RKO (cell line): Measurements from ENCODE around the gene CSF3.

Experiments used
- DNase-seq: peaks from one replicate; pipeline ENCODE4 v3.0.0-alpha.2; 2016; ENCODE audit warnings: low spot score

CSF3 gene, protein sequence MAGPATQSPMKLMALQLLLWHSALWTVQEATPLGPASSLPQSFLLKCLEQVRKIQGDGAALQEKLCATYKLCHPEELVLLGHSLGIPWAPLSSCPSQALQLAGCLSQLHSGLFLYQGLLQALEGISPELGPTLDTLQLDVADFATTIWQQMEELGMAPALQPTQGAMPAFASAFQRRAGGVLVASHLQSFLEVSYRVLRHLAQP

DNA sequence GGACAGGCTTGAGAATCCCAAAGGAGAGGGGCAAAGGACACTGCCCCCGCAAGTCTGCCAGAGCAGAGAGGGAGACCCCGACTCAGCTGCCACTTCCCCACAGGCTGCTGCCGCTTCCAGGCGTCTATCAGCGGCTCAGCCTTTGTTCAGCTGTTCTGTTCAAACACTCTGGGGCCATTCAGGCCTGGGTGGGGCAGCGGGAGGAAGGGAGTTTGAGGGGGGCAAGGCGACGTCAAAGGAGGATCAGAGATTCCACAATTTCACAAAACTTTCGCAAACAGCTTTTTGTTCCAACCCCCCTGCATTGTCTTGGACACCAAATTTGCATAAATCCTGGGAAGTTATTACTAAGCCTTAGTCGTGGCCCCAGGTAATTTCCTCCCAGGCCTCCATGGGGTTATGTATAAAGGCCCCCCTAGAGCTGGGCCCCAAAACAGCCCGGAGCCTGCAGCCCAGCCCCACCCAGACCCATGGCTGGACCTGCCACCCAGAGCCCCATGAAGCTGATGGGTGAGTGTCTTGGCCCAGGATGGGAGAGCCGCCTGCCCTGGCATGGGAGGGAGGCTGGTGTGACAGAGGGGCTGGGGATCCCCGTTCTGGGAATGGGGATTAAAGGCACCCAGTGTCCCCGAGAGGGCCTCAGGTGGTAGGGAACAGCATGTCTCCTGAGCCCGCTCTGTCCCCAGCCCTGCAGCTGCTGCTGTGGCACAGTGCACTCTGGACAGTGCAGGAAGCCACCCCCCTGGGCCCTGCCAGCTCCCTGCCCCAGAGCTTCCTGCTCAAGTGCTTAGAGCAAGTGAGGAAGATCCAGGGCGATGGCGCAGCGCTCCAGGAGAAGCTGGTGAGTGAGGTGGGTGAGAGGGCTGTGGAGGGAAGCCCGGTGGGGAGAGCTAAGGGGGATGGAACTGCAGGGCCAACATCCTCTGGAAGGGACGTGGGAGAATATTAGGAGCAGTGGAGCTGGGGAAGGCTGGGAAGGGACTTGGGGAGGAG lies at the start of gene CSF3:
TSS of gene CSF3 (plus strand) at position 436 of the 993 bp plus-strand sequence. CDS start at position 471, 35 bp downstream.
- no peak for DNase-seq

DNA sequence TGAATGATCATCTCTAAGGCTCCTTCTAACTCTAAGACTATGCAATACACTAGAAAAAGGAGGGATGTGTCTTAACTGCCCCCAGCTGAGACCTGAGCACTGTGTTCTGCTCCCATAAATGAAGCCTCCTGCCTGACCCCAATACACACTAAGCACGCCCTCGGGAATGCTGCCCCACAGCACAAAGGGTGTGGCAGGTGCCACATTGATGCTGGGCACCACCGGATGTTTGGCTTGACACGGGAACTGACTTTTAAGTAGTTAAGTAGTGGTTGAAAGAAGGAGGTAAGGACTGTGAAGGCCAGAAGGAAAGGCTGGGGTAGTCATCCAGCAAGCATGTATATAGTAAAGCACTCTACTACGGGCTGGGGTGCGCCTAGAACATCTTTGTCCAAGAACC lies 48.5 kb upstream of the CSF3 start:
- no peak for DNase-seq

DNA sequence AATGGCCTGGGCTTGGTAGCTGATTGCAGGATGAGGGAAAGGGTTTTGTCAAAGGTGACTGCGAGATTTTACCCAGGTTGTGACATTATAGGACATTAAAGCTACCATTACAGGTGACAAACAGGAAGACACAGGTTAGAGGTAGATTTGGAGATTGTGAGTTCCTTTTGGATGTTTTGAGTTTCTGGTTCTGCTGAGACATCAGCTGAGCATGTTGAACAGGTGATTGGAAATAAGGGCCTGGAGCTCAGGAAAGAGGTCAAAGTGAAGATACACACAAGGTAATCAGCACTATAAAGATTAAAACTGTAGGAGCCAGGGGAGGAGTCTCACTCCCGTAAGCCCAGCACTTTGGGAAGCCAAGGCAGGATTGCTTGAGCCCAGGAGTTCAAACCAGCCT lies 46.5 kb upstream of the CSF3 start:
- DNase-seq = no peak

DNA sequence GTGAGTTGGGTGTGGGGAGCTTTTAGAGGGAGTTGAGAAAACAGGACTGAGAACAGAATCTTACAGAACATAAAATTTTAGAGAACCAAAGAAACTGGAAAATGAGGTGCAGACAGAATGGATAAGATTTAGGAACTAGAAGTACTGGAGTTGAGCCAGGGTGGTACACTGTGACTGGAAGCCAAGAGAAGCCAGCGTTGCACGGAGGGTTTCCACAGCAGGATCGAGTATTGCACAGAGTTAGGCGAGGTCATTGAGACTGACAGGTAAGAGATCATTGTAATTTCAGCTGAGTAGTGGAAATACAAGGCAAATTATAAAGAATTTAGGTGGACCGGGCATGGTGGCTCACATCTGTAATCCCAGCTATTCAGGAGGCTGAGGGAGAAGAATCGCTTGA lies 45.9 kb upstream of the CSF3 start:
- DNase-seq = no peak

DNA sequence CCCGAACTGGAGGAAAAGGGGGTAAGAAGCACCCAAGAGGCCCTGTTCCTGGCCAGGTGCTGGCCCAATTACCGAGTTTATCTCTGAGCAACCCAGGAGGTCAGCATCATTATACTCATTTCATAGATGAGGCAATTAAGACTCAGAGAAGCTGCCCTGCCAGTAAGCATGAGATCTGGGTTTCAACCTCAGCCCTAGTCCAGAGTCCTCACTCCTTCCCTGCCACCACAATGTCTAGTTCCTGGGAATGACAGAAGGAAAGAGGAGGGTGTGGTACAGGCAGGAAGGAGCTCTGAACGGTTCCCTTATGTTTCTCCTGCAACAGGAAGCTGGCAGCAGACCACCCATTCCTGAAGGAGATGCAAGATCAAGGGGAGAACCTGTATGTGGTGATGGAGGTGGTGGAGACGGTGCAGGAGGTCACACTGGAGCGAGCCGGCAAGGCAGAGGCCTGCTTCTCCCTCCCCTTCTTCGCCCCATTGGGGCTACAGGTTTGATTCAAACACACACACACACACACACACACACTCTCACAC lies 45.0 kb upstream of the CSF3 start:
- DNase-seq = no peak

DNA sequence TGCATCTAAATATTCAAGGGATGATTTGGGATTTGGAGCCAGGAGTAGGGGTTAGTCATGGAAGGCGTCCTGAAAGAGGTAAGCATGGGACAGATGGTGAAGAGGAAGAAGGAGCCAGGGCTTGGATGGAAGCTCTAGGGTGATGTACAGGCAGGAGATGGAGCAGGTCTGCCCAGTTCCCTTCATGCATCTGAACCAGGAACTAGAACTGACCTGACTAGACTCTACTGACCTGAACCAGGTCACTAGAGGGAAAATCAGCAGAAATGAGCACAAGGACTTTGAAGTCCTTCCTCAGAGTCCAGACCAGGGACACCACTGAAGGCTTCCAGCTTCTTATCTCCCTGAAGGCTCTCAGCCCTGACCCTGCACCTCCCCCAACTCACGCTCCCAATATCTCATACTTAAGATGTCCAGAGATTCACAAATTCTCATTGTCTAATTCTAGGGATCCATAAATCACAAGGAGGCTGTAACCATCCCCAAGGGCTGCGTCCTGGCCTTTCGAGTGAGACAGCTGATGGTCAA lies 44.1 kb upstream of the CSF3 start:
- no peak for DNase-seq

DNA sequence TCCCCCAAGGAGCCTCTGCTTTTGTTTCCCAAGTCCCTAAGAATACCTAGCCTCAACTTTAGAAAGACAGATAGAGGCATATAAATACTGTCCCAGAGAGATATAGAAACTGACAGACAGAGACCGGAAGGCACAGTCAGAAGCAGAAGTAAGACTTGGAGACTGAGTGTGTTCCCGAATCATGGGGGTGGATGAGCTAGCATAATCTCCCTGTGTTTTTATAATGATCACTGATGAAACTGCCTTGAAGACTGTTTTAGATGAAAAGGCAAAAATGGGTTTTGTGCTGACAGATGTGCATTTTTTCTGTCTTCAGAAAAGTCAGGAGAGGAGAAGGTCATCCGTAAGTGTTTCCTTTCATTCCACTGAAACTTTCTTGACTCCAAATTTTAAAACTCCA lies 43.0 kb upstream of the CSF3 start:
- DNase-seq = no peak

DNA sequence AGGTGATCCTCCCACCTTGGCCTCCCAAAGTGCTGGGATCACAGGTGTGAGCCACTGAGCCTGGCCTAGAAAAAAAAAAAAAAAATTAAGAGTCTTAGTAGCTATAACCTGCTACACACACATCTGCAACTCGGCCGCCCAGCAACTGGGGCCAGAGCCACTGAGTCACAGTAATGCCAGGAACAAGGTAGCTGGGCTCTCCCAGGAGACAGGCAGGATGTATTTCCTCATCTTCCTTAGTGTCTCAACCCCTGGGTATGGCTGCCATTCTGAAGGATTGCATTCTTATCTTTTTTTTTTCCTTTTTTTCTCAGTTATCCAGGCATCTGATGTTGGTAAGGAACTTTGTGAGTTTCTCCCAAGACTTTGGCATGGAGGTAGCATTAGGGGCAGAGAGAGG lies 41.7 kb upstream of the CSF3 start:
- DNase-seq = no peak

DNA sequence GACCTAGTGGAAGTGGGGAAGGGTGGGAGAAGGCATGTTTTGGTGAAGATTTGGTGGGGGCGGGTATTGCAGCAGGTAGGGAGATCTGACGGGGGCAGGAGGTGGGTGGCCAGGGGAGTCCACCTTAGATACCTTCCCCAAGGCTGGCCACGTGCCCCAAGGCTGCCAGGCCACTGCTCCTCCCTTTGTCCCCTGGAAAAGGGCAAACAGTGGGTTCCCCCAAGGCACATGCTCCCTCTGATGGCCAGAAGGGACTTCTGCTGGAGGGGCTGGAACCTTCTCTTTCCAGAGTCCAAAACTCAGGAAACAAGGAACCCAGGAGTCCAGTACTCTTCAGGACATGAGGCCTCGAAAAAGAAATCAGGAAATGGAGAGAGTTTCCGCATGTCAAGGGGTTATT lies 40.8 kb upstream of the CSF3 start:
- no peak for DNase-seq

DNA sequence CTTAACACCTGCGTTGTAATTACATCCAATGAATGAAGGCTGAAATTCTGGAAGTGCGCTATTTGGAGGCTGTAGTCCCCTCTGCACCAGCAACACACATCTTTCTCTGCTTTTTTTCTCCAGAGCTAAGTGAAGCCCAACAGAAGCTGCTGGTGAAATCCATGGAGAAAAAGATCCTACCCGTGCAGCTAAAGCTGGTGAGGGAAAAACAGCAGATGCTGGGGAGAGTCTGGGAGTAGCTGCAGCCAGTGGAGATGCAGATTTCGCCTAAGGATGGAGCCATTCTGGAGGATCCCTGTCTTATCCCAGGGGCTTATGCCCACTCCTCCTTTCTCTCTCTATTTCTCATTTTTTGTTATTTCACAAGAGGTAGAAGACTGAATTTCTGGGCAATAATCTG lies 39.4 kb upstream of the CSF3 start:
- DNase-seq = no peak

DNA sequence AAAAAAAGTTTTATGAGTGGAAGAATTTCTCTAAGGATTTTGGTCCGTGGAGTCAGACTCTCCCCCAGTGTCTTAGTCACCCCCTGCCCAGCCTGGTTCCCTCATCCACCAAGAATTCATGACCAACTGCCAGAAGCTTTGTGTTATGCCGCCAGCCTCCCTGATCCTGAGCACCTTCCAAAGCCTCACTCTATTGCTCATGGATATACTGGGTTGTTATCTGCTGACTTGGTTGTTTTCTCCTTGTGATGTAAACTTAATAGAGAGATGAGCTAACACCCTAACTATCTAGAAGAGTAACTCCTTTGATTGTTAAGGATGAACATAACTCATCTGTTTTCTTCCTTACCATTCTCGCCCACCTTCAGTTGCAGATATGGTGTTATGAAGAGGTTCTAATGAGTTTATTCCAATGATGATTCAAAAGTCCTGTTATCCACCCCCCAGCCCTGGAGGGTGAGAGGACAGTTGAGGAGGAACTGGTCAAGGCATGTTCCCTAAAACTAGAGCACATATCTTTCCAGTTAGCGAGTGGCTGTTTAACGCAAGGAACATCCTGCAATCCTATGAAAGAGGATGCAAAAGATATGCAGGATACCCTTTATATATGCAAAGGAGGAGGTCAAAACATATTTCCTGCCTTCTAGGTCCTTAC lies 36.1 kb upstream of the CSF3 start:
- DNase-seq = peak; percentile 72

DNA sequence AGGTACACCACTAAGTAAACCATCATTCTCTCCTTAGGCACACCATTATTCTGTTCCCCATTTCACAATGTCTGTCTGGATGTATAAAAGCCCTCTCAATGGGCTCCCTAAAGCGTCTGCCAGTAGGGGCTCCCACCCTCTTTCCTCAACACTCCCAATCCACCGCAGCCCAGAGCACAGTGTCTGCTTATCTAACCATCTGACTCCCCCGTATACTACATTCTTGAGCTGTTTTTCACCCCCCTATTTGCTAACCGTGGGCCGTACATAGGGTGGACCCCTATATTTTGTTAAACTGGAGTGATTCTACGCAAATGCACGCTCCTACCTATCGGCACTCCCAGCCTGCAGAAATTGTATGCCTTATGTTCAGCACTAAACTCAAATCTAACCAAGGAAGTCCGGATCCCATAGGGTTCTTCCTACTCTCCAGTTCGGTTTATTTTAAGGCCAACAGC lies 35.3 kb upstream of the CSF3 start:
- peak; percentile 61 for DNase-seq

DNA sequence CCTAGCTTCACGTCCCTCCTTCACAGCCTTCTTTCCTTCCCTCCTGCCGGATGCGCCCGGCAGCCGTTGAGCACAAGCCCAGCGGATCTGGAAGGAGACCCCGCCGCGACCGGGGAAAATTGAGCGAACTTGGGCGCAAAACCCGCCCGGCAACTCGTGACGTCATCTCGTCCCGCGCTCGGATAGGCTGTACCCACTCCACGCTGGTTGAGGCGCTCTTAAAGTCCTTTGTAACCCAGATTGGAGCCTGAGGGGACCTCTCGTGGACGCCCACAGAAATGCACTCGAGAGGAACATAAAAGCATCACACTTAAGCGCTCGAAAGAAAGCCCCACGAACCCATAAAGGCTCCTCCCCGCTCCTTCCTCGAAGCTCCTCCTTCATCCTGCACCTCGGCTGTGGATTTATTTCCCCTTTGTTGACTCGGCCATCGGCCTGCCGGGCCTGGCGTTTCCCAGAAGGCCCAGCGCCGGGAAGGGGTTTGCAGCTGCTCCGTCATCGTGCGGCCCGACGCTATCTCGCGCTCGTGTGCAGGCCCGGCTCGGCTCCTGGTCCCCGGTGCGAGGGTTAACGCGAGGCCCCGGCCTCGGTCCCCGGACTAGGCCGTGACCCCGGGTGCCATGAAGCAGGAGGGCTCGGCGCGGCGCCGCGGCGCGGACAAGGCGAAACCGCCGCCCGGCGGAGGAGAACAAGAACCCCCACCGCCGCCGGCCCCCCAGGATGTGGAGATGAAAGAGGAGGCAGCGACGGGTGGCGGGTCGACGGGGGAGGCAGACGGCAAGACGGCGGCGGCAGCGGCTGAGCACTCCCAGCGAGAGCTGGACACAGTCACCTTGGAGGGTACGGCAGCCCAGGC lies 34.7 kb upstream of the CSF3 start, which contains the start of gene PSMD3:
TSS of gene PSMD3 (plus strand) at position 457 of the 856 bp plus-strand sequence. CDS start at position 621, 164 bp downstream.
- peak; percentile 99 for DNase-seq

DNA sequence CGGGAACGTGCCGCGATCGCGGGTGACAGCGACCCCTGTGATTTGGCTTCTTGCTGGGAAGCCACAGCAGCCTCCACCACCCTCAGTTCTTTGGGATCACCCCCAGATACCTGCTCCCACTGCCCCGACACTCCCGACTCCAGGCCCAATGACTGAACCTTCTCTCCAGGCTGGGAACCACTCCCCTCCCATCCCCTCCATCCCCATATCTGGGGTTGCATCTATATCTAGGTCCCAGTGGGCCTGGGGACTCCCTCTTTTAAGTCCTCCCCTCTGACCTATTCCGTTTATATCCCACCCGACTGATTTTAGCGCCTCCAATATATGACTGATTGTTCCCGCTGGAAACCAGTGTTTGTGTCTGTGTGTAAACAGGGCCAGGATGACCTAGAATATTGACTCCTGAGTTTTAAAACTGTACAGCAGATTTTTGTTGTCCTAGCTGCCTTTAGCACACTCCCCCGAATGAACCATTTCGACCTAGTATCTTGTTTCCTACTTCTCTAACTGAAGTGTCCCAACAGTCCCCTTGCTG lies 34.0 kb upstream of the CSF3 start:
- DNase-seq = peak; percentile 29

DNA sequence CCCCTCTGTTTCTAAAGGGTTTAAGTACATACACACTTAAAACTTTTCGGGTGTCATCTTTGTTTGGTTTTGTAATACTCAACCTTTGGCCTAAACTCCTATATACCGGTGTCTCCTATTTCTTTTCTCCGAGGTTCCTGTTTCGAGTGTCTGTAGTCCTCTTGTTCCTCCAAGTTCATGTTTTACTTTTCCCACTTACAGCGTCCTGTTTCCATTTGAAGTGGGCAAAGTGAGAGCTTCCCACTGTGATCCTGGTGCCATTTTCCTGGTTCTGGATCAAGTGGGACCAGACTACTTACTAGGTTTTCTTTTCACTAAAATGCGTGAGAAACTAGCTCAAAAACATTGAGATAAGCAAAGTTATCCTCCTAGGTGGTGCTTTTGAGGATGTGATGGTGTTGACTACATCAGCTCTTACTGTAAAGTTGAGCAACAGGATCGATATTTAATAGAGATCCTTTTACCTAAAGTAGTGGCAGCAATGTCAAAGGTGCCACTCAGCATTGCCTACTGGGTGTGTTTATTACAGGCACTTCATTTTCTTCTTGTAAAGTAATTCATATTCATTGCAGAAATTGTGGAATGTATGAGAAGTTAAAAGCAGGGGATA lies 33.4 kb upstream of the CSF3 start:
- DNase-seq = peak; percentile 19

DNA sequence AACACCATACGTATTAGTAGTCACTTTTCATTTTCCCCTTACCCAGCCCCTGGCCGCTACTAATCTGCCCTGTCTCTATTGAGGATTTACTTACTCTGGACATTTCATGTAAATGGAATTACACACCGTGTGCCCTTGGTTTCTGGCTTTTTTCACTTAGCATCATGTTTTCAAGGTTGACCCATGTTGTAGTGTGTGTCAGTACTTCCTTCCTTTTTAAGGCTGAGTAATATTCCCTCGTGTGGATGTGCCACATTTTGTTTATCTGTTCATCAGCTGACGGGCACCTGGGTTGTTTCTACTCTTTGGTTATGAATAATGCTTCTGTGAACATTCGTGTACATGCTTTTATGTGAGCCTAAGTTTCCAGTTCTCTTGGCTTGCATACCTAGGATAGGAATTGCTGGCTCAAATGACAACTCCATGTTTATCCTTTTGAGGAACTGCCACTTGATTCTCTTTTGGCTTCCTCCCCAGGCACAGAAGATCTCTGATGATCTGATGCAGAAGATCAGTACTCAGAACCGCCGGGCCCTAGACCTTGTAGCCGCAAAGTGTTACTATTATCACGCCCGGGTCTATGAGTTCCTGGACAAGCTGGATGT lies 26.9 kb upstream of the CSF3 start:
- no peak for DNase-seq

DNA sequence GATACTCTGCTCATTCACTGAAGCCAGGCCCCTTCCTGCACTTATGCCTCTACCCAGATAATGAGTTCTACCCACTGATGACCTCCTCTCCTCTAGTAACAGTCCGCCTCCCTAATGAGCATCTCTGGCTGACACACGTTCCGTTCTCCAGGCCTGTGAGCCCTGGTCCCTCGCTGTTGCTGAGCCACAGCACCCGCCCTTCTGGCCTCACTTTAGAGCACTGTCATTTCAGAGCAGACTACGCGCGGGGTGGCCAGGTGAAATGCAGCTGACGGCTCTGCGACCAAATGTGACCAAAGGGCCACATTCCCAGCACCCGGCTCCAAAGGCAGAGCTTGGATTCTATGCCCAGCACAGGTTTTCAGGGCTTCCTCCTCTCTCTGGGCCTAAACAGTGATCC lies 20.8 kb upstream of the CSF3 start:
- DNase-seq = no peak

DNA sequence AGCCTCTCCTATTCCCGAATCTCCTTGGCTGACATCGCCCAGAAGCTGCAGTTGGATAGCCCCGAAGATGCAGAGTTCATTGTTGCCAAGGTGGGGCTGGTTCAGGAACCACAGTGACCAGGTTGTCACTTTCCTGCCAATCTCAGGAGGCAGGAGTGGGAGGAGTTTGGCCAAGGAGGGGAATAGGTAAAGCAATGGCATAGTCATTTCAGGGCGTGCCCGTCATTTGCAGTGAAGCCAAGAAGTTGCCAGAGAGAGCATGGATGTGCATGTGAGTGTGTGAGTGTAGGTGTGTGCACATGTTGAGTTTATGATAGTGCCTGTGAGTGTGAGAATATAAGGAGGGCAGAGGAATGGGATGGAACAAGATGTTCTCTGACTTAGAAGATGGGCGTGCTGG lies 19.8 kb upstream of the CSF3 start:
- DNase-seq = no peak

DNA sequence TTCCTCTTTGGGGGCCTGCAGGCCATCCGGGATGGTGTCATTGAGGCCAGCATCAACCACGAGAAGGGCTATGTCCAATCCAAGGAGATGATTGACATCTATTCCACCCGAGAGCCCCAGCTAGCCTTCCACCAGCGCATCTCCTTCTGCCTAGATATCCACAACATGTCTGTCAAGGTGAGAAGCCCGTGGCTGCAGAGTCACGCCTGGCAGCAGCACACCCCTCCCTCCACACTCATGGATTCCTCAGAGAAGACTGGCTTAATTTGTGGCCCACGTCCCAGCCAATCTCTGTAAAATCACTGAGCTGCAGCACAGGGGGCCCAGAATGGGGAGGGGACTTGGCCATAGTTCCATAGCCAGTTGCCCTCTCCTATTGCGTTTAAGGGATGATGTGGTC lies 19.1 kb upstream of the CSF3 start:
- DNase-seq = no peak

DNA sequence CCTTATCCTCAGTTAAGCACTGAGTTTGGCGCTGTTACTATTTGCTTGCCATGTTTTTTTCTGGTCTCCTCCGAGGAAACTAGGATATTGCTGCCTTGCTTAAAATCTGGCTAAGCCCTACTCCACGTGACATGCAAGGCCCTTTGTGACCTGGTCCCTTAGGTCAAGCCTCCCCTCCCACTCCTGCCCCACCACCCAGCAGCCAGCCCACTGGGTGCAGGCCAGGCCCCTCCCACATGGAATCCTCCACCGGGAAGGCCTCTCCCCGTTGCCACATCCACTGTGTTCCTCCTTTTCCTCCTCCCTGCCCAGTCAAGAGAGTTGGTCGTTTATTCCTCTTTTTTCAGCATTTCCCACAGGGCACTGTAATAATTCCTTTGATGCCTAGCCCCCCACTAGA lies 18.4 kb upstream of the CSF3 start:
- DNase-seq = no peak
